H1 (cell line): ENCODE results near the gene CXCL17. TPM values are rescaled to one million over a fixed set of nuclear protein-coding genes. Genes with fewer than 3 reads are reported as not detected.

ENCODE experiments used
- CTCF ChIA-PET: fragments of 300-600 bp; sonication (Branson Sonifier 250); formaldehyde crosslinking; loops from one replicate; lab custom pipeline; 2021; ENCODE audit not compliant: partially characterized antibody; lab: Charles Lee
- POLR2A ChIA-PET: fragments of 300-600 bp; sonication (Branson Sonifier 250); formaldehyde crosslinking; loops from one replicate; lab custom pipeline; 2021; ENCODE audit warnings: inconsistent platforms; ENCODE audit not compliant: partially characterized antibody; lab: Charles Lee
- DNase-seq, 2 experiments: peaks; one replicate each; pipeline versions ENCODE4 v3.0.0 to v3.0.0-alpha.2; 2010 to 2022; ENCODE audit warnings: low spot score in 2 of 2, low read depth in 1 of 2, mixed read lengths in 1 of 2
- FAIRE-seq: peaks from 2 replicates; lab custom pipeline; 2011; peaks lifted over from hg19 to GRCh38; lab: Jason Lieb, UNC
- H2AFZ ChIP-seq: 2 replicates; pipeline ENCODE4 v1.8.1; 2012; ENCODE audit warnings: low read length, inconsistent platforms
- H2AK5ac ChIP-seq: 2 replicates; pipeline ENCODE4 v1.6.1; 2013; ENCODE audit warnings: low read depth, low read length
- H2BK120ac ChIP-seq: replicated peaks from 2 replicates; pipeline ENCODE3; 2013; ENCODE audit warnings: low read depth, low read length, inconsistent platforms
- H2BK12ac ChIP-seq: 2 replicates; pipeline ENCODE4 v1.6.1; 2013; ENCODE audit warnings: low read depth, low read length
- H2BK15ac ChIP-seq: 2 replicates; pipeline ENCODE4 v1.6.1; 2013; ENCODE audit warnings: low read length
- H2BK20ac ChIP-seq: 2 replicates; pipeline ENCODE4 v1.6.1; 2013; ENCODE audit warnings: low read length
- H2BK5ac ChIP-seq: 2 replicates; pipeline ENCODE4 v1.6.1; 2013; ENCODE audit warnings: low read depth, low read length
- H3K14ac ChIP-seq: 2 replicates; pipeline ENCODE4 v1.6.1; 2013; ENCODE audit warnings: inconsistent platforms; ENCODE audit not compliant: insufficient read length
- H3K18ac ChIP-seq: 2 replicates; pipeline ENCODE4 v1.6.1; 2013; ENCODE audit warnings: low read length; ENCODE audit errors: extremely low read depth
- H3K23ac ChIP-seq: 2 replicates; pipeline ENCODE4 v1.6.1; 2013; ENCODE audit warnings: inconsistent platforms; ENCODE audit not compliant: insufficient read length
- H3K23me2 ChIP-seq: 2 replicates; pipeline ENCODE4 v1.6.1; 2013; ENCODE audit warnings: low read depth, low read length
- H3K27ac ChIP-seq: 2 replicates; pipeline ENCODE4 v1.6.1; 2011; ENCODE audit warnings: low read depth, low read length, inconsistent platforms
- H3K27me3 ChIP-seq, 4 experiments: replicated peaks in 1 of 4; 1 replicate in 1 of 4; 2 replicates in 3 of 4; pipeline versions ENCODE4 v1.6.1 to v1.8.1; 2011 to 2013; ENCODE audit warnings: low read length in 3 of 4, mild to moderate bottlenecking in 3 of 4, inconsistent platforms in 2 of 4, mixed read lengths in 2 of 4, moderate library complexity in 1 of 4; ENCODE audit not compliant: control insufficient read depth in 3 of 4, insufficient read depth in 3 of 4; ENCODE audit errors: extremely low read depth in 1 of 4
- H3K36me3 ChIP-seq, 4 experiments: 2 replicates each; pipeline versions ENCODE4 v1.6.1 to v1.8.1; 2011 to 2013; ENCODE audit warnings: mild to moderate bottlenecking in 4 of 4, low read length in 3 of 4, moderate library complexity in 2 of 4, control low read depth in 1 of 4, inconsistent platforms in 1 of 4; ENCODE audit not compliant: insufficient read depth in 4 of 4, control insufficient read depth in 2 of 4
- H3K4ac ChIP-seq: replicated peaks from 2 replicates; pipeline ENCODE3; 2013; ENCODE audit warnings: low read length, low read depth, mixed read lengths, inconsistent platforms; ENCODE audit not compliant: insufficient read length
- H3K4me1 ChIP-seq, 4 experiments: replicated peaks in 1 of 4; 1 replicate in 1 of 4; 2 replicates in 3 of 4; pipeline versions ENCODE4 v1.6.1 to v1.8.1; 2011 to 2013; ENCODE audit warnings: low read length in 3 of 4, inconsistent platforms in 2 of 4, mixed read lengths in 1 of 4; ENCODE audit not compliant: insufficient read depth in 4 of 4, control insufficient read depth in 3 of 4
- H3K4me2 ChIP-seq, 2 experiments: 2 replicates each; pipeline versions ENCODE4 v1.6.1 to v1.8.1; 2011 to 2013; ENCODE audit warnings: low read depth in 2 of 2, low read length in 2 of 2, control low read depth in 1 of 2, inconsistent platforms in 1 of 2, mild to moderate bottlenecking in 1 of 2; ENCODE audit not compliant: insufficient read depth in 1 of 2
- H3K4me3 ChIP-seq, 4 experiments: fragments of 200-600, 300-600 bp in 1 of 4; sonication (generic), shearing (Covaris generic), sonication (Bioruptor Twin) in 1 of 4; 2 replicates each; pipeline versions ENCODE4 v1.5.1 to v1.8.1; 2011 to 2016; ENCODE audit warnings: low read length in 4 of 4, low read depth in 3 of 4, control low read depth in 2 of 4, inconsistent platforms in 2 of 4, mild to moderate bottlenecking in 2 of 4, mixed read lengths in 1 of 4, moderate library complexity in 1 of 4; ENCODE audit not compliant: insufficient read depth in 2 of 4; ENCODE audit errors: extremely low read depth in 1 of 4
- H3K56ac ChIP-seq: replicated peaks from 2 replicates; pipeline ENCODE3; 2013; ENCODE audit warnings: low read depth, mild to moderate bottlenecking, mixed read lengths, low read length, inconsistent platforms; ENCODE audit not compliant: insufficient read length
- H3K79me1 ChIP-seq: 2 replicates; pipeline ENCODE4 v1.6.1; 2013; ENCODE audit warnings: low read depth, low read length, control low read depth
- H3K79me2 ChIP-seq, 2 experiments: 2 replicates each; pipeline versions ENCODE4 v1.6.1 to v1.8.1; 2012 to 2013; ENCODE audit warnings: low read length in 2 of 2, mild to moderate bottlenecking in 2 of 2, inconsistent platforms in 1 of 2; ENCODE audit not compliant: insufficient read depth in 2 of 2, control insufficient read depth in 1 of 2
- H3K9ac ChIP-seq, 4 experiments: replicated peaks in 1 of 4; 1 replicate in 1 of 4; 2 replicates in 3 of 4; pipeline versions ENCODE4 v1.6.1 to v1.8.1; 2011 to 2013; ENCODE audit warnings: low read depth in 3 of 4, low read length in 3 of 4, control low read depth in 2 of 4, mild to moderate bottlenecking in 2 of 4, moderate library complexity in 2 of 4, inconsistent platforms in 1 of 4; ENCODE audit errors: extremely low read depth in 1 of 4
- H3K9me3 ChIP-seq, 2 experiments: 2 replicates each; pipeline versions ENCODE4 v1.6.1 to v1.8.1; 2012 to 2013; ENCODE audit warnings: mild to moderate bottlenecking in 2 of 2, moderate library complexity in 2 of 2, control low read depth in 1 of 2, inconsistent platforms in 1 of 2, low read depth in 1 of 2, low read length in 1 of 2, mixed read lengths in 1 of 2; ENCODE audit not compliant: insufficient read depth in 2 of 2
- H4K20me1 ChIP-seq, 2 experiments: replicated peaks in 1 of 2; 2 replicates each; pipeline versions ENCODE3 to v1.8.1; 2011 to 2013; ENCODE audit warnings: inconsistent platforms in 2 of 2, low read length in 2 of 2, mild to moderate bottlenecking in 1 of 2; ENCODE audit not compliant: insufficient read depth in 2 of 2, control insufficient read depth in 1 of 2
- H4K5ac ChIP-seq: 2 replicates; pipeline ENCODE4 v1.6.1; 2013; ENCODE audit warnings: low read length, low read depth, mixed read lengths, inconsistent platforms; ENCODE audit not compliant: insufficient read length
- H4K8ac ChIP-seq: 2 replicates; pipeline ENCODE4 v1.8.0; 2013; ENCODE audit warnings: mild to moderate bottlenecking, moderate library complexity, low read length, inconsistent platforms; ENCODE audit not compliant: insufficient read depth; ENCODE audit errors: extremely low read depth
- H4K91ac ChIP-seq: replicated peaks from 2 replicates; pipeline ENCODE3; 2013; ENCODE audit warnings: low read length, mixed read lengths, inconsistent platforms; ENCODE audit not compliant: insufficient read length
- CTBP2 ChIP-seq: IDR thresholded peaks from 2 replicates; pipeline ENCODE4 v1.7.0; 2011; ENCODE audit warnings: borderline replicate concordance, mild to moderate bottlenecking, moderate library complexity, mixed read lengths, low read length; ENCODE audit not compliant: insufficient read depth, insufficient read length
- WGBS, 2 experiments: shearing (Covaris generic) in 1 of 2; methylation state at CpG; one replicate each; pipeline versions ENCODE4 v1.1.6 to v1.1.7; 2013 to 2015; ENCODE audit warnings: low lambda C conversion rate in 2 of 2, mixed read lengths in 2 of 2, inconsistent platforms in 1 of 2, low coverage in 1 of 2, missing lambda C conversion rate in 1 of 2; ENCODE audit not compliant: insufficient replicate concordance in 2 of 2, insufficient coverage in 1 of 2, insufficient read length in 1 of 2; ENCODE audit errors: extremely low coverage in 1 of 2, missing lambda C conversion rate in 1 of 2; 5-methylcytosine and 5-hydroxymethylcytosine counted together
- polyA plus RNA-seq, 7 experiments: library from polyadenylated mRNA; depleted of rRNA in 3 of 7; stranded (reverse) in 5 of 7; unstranded in 2 of 7; fragments of >200 nt in 5 of 7; fragments of 200-250 nt in 2 of 7; gene quantifications; 1 replicate in 5 of 7; 2 replicates in 1 of 7; 4 replicates in 1 of 7; pipeline versions ENCODE4 v1.2.1 to v1.2.3, GENCODE V29; 2011 to 2013; ENCODE audit warnings: missing spikeins in 2 of 7, mixed read lengths in 2 of 7
- total RNA-seq: library from RNA; stranded (reverse); fragmentation: NEBNext Ultra II Directional; extraction: Animal tissue kit (Norgen Biotek cat#: 25700); gene quantifications from 2 replicates; pipeline ENCODE4 v1.2.1, GENCODE V29; 2021

Gene CXCL17
- total and polyA plus RNA-seq, 2 of the 8 experiments (the other 6 are each of a cell fraction or from before 2014, with no cell fraction given): not detected

- Histone ChIP-seq H3K23ac (no peak overlapping the region), H3K27ac (no peak overlapping the region), H3K36me3 (no peaks in the 10 kb centered on the region), H3K4me1 (peaks cover 0 to 13% (median 4%) of the 10 kb centered on the region in 4 experiments; a peak in 5 of 7 replicates), H3K79me2 (no peaks in the 10 kb centered on the region), H2AK5ac (no peak overlapping the region), H3K23me2 (peaks cover 7% of the 10 kb centered on the region; the same call in 1 of the 2 replicates), H2AFZ (no peak overlapping the region), H2BK20ac (no peak overlapping the region), H3K4me3 (no peak overlapping the region), H4K20me1 (peaks cover 7 to 20% of the 10 kb centered on the region in 2 experiments), H3K9ac (no peak overlapping the region), H3K18ac (no peak overlapping the region), H3K79me1 (no peaks in the 10 kb centered on the region), H2BK5ac (no peak overlapping the region), H2BK12ac (0 out of 2 replicates have a peak overlapping the region, but pooled peaks have one; percentile 17), H3K4ac (no peak overlapping the region), H3K27me3 (peaks cover 13 to 36% (median 34%) of the 10 kb centered on the region in 4 experiments), H4K91ac (no peak overlapping the region), H3K14ac (no peak overlapping the region), H2BK15ac (no peak overlapping the region), H3K4me2 (no peak overlapping the region), H2BK120ac (no peak overlapping the region), H3K9me3 (peaks cover 4 to 9% of the 10 kb centered on the region in 2 experiments), H3K56ac (no peak overlapping the region), H4K5ac (no peak overlapping the region), H4K8ac (no peak overlapping the region)
- TF ChIP-seq CTBP2: no peak
- ChIA-PET POLR2A (interaction anchor here (0.7 to 1.5 kb wide), 6 partner anchors 12 to 128 kb away, joined by 3 to 5 read pairs (median 3); no protein-coding TSS in a partner anchor), CTCF (interaction anchor here (0.9 to 10.3 kb wide), 8 partner anchors 12 to 421 kb away, joined by 3 to 101 read pairs (median 4); no protein-coding TSS in a partner anchor)
- WGBS, 2 experiments: 93% methylated on average over 4 of the region's 4 CpGs; no CpG with 5 or more reads in 1 of the 2 experiments
- DNase-seq: no peak
- no peak for FAIRE-seq
These were observed 21.6 kb downstream of the CXCL17 start for GRCh38 chr19:42421101-42421500.
